Activated B cell treated with CpG ODN at 0.5 μM for 24 hours (primary cell): ENCODE measurements around the gene IL22RA1. TPM values are rescaled to one million over a fixed set of nuclear protein-coding genes. Genes with fewer than 3 reads are reported as not detected.

Source experiments
- ATAC-seq: fragments of 200-7000 bp; cut with Tn5 transposase; one replicate; pipeline ENCODE4 v1.10.0; 2021; ENCODE audit warnings: low read depth, mild to moderate bottlenecking, moderate library complexity
- CTCF ChIA-PET: fragments of 350-600 bp; sonication (Branson Sonifier 250); formaldehyde crosslinking; loops from one replicate; lab custom pipeline; 2021; ENCODE audit warnings: antibody characterized with exemption; lab: Charles Lee
- POLR2A ChIA-PET: fragments of 350-600 bp; sonication (Branson Sonifier 250); formaldehyde crosslinking; loops from one replicate; lab custom pipeline; 2021; ENCODE audit warnings: antibody characterized with exemption; lab: Charles Lee
- DNase-seq: peaks from one replicate; pipeline ENCODE4 v3.0.0; 2022
- H3K27ac Mint-ChIP-seq: one replicate; pipeline ENCODE4 v1.8.0; 2020; ENCODE audit warnings: mixed read lengths
- H3K27me3 Mint-ChIP-seq: one replicate; pipeline ENCODE4 v1.8.0; 2021; ENCODE audit warnings: mixed read lengths
- H3K36me3 Mint-ChIP-seq: one replicate; pipeline ENCODE4 v1.8.0; 2021; ENCODE audit warnings: low read depth, mixed read lengths
- H3K4me1 Mint-ChIP-seq: one replicate; pipeline ENCODE4 v1.8.0; 2021; ENCODE audit warnings: mixed read lengths
- H3K4me3 Mint-ChIP-seq: one replicate; pipeline ENCODE4 v1.8.0; 2020; ENCODE audit warnings: mild to moderate bottlenecking, mixed read lengths
- H3K9me3 Mint-ChIP-seq: one replicate; pipeline ENCODE4 v1.8.0; 2020; ENCODE audit warnings: mixed read lengths
- CTCF ChIP-seq: fragments of 200-600 bp; IDR thresholded peaks from one replicate; pipeline ENCODE4 v1.8.0; 2022; ENCODE audit warnings: antibody characterized with exemption, mild to moderate bottlenecking
- intact Hi-C: fragments of 100-400 bp; cut with micrococcal nuclease; formaldehyde crosslinking; loops from one replicate; pipeline ENCODE4 v1.15.1; 2024
- total RNA-seq: library from RNA; stranded (reverse); gene quantifications from 2 replicates; pipeline ENCODE4 v1.2.3, GENCODE V29; 2022

Gene IL22RA1
- total RNA-seq, 1 donor from 2014 or later: 0.09 TPM

GRCh38 chr1:24182061-24182460 is 39.1 kb upstream of the IL22RA1 start:
- Mint-ChIP-seq H3K27ac (no peak overlapping the region), H3K27me3 (no peaks in the 10 kb centered on the region), H3K36me3 (peaks cover 60% of the 10 kb centered on the region), H3K9me3 (no peaks in the 10 kb centered on the region), H3K4me1 (peaks cover 72% of the 10 kb centered on the region), H3K4me3 (no peak overlapping the region)
- no peak for TF ChIP-seq CTCF
- DNase-seq (no peak), ATAC-seq (no peak)
- intact Hi-C loops: no loop called here
- ChIA-PET CTCF (no interaction called here), POLR2A (interaction anchor here (0.7 kb wide), 2 partner anchors 15 to 201 kb away, joined by 4 read pairs; no protein-coding TSS in a partner anchor)

- CTCF ChIA-PET: no interaction called here
- Mint-ChIP-seq H3K4me3 (no peak overlapping the region), H3K4me1 (peaks cover 76% of the 10 kb centered on the region), H3K36me3 (peaks cover 63% of the 10 kb centered on the region), H3K27ac (no peak overlapping the region), H3K27me3 (no peaks in the 10 kb centered on the region), H3K9me3 (no peaks in the 10 kb centered on the region)
- TF ChIP-seq CTCF: no peak
- intact Hi-C loops: no loop called here
- POLR2A ChIA-PET: no interaction called here
- DNase-seq (no peak), ATAC-seq (no peak)
These were observed 38.7 kb upstream of the IL22RA1 start for GRCh38 chr1:24181619-24182018.

DNA sequence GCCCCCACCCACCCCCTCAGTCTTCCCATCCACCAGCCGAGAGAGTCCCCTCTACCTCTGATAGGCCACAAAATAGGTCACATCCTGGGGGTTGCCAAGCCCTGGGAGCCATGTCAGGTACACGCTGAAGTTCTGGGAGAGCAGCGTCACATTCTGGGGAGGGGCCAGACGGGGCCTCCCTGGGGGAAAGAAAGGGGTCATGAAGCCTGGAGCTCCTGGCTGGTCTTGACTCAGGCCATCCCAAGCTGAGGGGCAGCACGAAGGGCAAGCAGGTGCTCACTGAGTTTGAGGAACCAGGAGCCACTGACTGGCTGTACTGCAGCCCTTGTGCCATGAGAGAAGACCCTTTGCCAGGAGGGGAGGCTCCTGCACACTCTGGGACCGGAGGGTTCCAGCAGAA is 37.7 kb upstream of the IL22RA1 start:
- no peaks in the 10 kb centered on the region for H3K9me3 Mint-ChIP-seq
- CTCF ChIA-PET: interaction anchor here (1.6 to 2.7 kb wide), 2 partner anchors 9 to 31 kb away, joined by 6 to 11 read pairs; no protein-coding TSS in a partner anchor
- POLR2A ChIA-PET: interaction anchor here (2.4 kb wide), 1 partner anchor 10 kb away, joined by 6 read pairs; no protein-coding TSS in a partner anchor
- ATAC-seq: no peak
- DNase-seq: no peak
- peaks cover 75% of the 10 kb centered on the region for H3K4me1 Mint-ChIP-seq
- TF ChIP-seq CTCF: no peak
- no peak overlapping the region for H3K4me3 Mint-ChIP-seq
- H3K27me3 Mint-ChIP-seq: no peaks in the 10 kb centered on the region
- H3K36me3 Mint-ChIP-seq: peaks cover 70% of the 10 kb centered on the region
- intact Hi-C loops: no loop called here
- H3K27ac Mint-ChIP-seq: no peak overlapping the region

DNA sequence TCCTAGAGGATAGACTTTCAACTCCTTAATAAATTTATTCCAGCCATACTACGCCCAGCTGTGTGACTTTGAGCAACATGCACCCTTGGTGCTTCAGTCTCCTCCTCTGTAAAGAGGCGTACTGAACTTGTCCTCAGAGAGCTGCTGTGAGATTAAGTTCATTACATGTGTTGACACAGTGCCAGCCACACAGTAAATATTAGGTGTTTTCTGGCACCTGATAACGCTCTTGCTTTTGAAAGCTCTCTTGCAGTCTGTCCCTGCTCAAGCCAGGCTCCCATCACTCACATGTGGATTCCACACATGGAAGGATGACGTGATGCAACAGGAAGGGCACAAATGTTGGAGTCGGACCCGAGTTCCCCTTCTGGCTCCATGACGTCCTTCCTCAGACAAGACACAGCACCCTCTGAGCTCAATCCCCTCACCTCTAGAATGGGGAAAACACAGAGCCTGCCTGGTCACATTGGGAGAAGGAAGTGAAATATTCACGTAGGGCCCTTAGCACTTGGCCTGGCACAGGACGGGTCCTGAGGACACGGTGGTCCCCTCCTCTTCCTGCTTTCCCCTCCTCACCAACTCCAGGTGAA is 36.4 kb upstream of the IL22RA1 start:
- H3K27me3 Mint-ChIP-seq: no peaks in the 10 kb centered on the region
- CTCF ChIA-PET: interaction anchor here (1.6 to 2.7 kb wide), 2 partner anchors 10 to 29 kb away, joined by 6 to 11 read pairs; no protein-coding TSS in a partner anchor
- intact Hi-C loops: no loop called here
- H3K9me3 Mint-ChIP-seq: peaks cover under 1% of the 10 kb centered on the region
- peak overlapping the region; percentile 4 for H3K27ac Mint-ChIP-seq
- DNase-seq (no peak), ATAC-seq (no peak)
- POLR2A ChIA-PET: interaction anchor here (1.0 to 2.4 kb wide), 2 partner anchors 8 to 11 kb away, joined by 6 to 9 read pairs; partner anchors contain the start of gene IFNLR1
- peaks cover 77% of the 10 kb centered on the region for H3K36me3 Mint-ChIP-seq
- H3K4me1 Mint-ChIP-seq: peaks cover 69% of the 10 kb centered on the region
- no peak for TF ChIP-seq CTCF
- H3K4me3 Mint-ChIP-seq: no peak overlapping the region

GRCh38 chr1:24178407-24178806 is 35.5 kb upstream of the IL22RA1 start:
- CTCF ChIA-PET: interaction anchor here (1.5 to 2.7 kb wide), 2 partner anchors 11 to 20 kb away, joined by 4 to 6 read pairs; no protein-coding TSS in a partner anchor
- TF ChIP-seq CTCF: no peak
- no peak overlapping the region for H3K27ac Mint-ChIP-seq
- H3K4me1 Mint-ChIP-seq: peaks cover 71% of the 10 kb centered on the region
- DNase-seq (no peak), ATAC-seq (no peak)
- H3K27me3 Mint-ChIP-seq: no peaks in the 10 kb centered on the region
- H3K36me3 Mint-ChIP-seq: peaks cover 81% of the 10 kb centered on the region
- H3K9me3 Mint-ChIP-seq: peaks cover 3% of the 10 kb centered on the region
- H3K4me3 Mint-ChIP-seq: no peak overlapping the region
- intact Hi-C loops: no loop called here
- POLR2A ChIA-PET: interaction anchor here (0.7 to 2.4 kb wide), 2 partner anchors 10 to 12 kb away, joined by 4 to 6 read pairs; no protein-coding TSS in a partner anchor
